ENCODE results near the gene LZIC.

Gene LZIC

DNA sequence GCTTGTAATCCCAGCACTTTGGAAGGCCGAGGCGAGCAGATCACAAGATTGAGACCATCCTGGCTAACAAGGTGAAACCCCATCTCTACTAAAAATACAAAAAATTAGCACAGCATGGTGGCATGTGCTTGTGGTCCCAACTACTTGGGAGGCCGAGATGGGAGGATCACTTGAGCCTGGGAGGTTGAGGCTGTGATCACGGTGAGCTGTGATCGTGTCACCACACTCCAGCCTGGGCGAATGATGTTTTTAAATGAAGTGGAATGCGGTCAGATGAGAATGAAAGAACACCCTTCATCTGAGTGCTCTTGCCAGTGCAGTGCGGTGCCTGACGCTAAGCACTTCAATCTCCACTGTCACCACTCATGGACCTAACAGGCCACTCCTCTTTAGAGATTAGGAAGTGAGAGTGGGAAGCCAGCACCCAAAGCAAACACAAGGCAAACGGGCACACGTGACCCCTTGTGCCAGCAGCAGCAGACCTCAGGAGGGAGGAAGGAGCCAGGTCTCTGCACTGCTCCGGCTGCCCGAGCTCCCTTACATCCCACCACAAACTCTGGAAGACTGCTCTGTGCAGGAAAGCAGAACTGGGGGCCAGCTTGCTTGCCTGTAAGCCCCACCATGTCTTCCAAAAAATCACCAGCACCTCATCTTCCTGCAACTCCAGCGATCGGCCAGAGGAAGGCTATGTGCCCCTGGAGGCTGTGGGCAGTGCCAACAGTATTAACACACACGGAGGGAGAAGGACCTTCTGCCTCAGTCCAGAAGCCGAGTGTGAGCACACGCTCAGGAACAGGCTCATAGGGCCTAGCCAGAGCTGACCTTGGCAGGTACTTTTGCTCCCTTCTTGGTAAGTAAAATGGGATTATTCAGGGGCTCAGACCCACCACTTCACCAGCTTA is 42.8 kb downstream of the LZIC start:
- peak; percentile 28; the same call in 2 of the 3 replicates for ATAC-seq (ENCODE audit: low read depth)

DNA sequence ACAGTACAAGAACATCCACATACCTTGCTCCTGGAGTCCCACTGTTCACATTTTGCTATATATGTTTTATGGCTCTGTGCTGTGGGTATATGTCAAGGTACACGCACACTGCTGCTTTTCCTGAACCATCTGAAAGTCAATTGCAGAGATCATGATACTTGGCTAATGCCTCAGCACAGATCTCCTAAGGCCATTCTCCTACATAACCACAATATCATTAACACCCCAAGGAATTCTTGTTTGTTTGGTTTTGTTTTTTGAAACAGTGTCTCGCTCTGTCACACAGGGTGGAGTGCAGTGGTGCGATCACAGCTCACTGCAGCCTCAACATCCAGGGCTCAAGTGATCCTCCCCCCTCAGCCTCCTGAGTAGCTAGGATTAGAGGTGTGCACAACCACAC is 49.1 kb downstream of the LZIC start:
- H3K4me1 ChIP-seq (ENCODE audit: insufficient read depth, poor library complexity, severe bottlenecking) = peaks cover 59% of the 10 kb centered on the region

More for the DNA sequence above, 42.8 kb downstream of the LZIC start:
- no peaks in the 10 kb centered on the region for H3K36me3 ChIP-seq (ENCODE audit: low read depth)
- H3K27me3 ChIP-seq (ENCODE audit: insufficient read depth, poor library complexity, severe bottlenecking) = no peaks in the 10 kb centered on the region
- H3K9me3 ChIP-seq (ENCODE audit: severe bottlenecking) = no peaks in the 10 kb centered on the region
- no peak for DNase-seq (ENCODE audit: low spot score)
- peaks cover 21% of the 10 kb centered on the region for H3K4me1 ChIP-seq (ENCODE audit: insufficient read depth, poor library complexity, severe bottlenecking)
- H3K27ac ChIP-seq (ENCODE audit: poor library complexity, severe bottlenecking) = peak overlapping the region; percentile 82
- no peak overlapping the region for H3K4me3 ChIP-seq (ENCODE audit: severe bottlenecking)
- TF ChIP-seq, protein P1, sequence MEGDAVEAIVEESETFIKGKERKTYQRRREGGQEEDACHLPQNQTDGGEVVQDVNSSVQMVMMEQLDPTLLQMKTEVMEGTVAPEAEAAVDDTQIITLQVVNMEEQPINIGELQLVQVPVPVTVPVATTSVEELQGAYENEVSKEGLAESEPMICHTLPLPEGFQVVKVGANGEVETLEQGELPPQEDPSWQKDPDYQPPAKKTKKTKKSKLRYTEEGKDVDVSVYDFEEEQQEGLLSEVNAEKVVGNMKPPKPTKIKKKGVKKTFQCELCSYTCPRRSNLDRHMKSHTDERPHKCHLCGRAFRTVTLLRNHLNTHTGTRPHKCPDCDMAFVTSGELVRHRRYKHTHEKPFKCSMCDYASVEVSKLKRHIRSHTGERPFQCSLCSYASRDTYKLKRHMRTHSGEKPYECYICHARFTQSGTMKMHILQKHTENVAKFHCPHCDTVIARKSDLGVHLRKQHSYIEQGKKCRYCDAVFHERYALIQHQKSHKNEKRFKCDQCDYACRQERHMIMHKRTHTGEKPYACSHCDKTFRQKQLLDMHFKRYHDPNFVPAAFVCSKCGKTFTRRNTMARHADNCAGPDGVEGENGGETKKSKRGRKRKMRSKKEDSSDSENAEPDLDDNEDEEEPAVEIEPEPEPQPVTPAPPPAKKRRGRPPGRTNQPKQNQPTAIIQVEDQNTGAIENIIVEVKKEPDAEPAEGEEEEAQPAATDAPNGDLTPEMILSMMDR (IDR thresholded peaks at IDR 0.05; ENCODE audit: poor library complexity, severe bottlenecking) = no peak

DNA sequence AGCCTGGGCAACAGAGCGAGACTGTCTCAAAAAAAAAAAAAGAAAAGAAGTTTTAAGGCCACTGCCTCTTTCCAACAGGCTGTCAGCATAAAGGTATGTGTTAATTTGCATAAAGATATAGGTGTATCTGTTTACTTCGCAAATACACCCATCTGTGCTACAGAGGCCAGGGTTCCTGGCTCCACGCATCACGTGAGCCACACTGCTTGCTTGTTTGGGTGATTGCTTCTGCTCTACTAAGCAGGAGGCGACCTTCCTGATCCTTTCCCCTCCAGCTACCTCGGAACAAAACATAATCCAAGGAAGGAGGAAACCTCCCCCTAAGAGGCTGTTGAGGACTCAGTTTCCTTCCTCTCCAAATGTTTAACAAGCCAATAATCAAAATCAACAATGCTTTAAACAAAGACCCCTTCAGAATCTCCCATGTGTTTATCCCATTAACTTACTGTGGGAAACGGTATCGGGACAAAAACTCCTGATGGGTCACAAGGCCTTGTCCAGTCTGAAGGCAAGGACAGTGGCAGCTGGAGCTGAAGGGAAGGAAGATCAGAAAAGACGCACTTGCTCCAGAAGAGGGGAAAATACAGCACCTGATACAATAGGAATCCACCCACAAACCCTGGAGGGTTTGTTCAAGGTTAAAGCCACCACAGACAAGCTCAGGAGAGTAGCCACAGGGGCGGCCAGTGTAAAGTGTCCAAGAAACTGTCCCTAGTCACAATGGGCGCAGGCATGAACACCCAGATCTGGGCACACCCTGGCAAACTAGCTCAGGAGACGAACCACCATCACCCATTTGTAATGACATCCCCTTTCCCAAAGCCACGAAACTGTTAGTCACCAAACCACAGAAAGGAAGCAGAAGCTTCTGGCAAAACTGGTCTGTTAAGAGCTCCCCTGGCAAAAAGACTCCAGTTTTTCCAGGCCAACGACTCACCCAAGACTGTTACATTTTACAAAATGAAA is 50.3 kb downstream of the LZIC start:
- H3K4me3 ChIP-seq (ENCODE audit: severe bottlenecking) = no peak overlapping the region
- no peaks in the 10 kb centered on the region for H3K9me3 ChIP-seq (ENCODE audit: severe bottlenecking)
- H3K4me1 ChIP-seq (ENCODE audit: insufficient read depth, poor library complexity, severe bottlenecking) = peaks cover 56% of the 10 kb centered on the region
- no peaks in the 10 kb centered on the region for H3K27me3 ChIP-seq (ENCODE audit: insufficient read depth, poor library complexity, severe bottlenecking)
- ATAC-seq (ENCODE audit: low read depth) = peak; percentile 57
- H3K27ac ChIP-seq (ENCODE audit: poor library complexity, severe bottlenecking) = peak overlapping the region; percentile 97
- peaks cover 8% of the 10 kb centered on the region; the same call in 1 of the 2 replicates for H3K36me3 ChIP-seq (ENCODE audit: low read depth)
- DNase-seq (ENCODE audit: low spot score) = no peak
- TF ChIP-seq, protein P1 (IDR thresholded peaks at IDR 0.05; ENCODE audit: poor library complexity, severe bottlenecking) = no peak

More for the DNA sequence above, 49.1 kb downstream of the LZIC start:
- Histone ChIP-seq H3K27ac (ENCODE audit: poor library complexity, severe bottlenecking) (peak overlapping the region; percentile 97), H3K9me3 (ENCODE audit: severe bottlenecking) (no peaks in the 10 kb centered on the region), H3K4me3 (ENCODE audit: severe bottlenecking) (no peak overlapping the region), H3K27me3 (ENCODE audit: insufficient read depth, poor library complexity, severe bottlenecking) (no peaks in the 10 kb centered on the region), H3K36me3 (ENCODE audit: low read depth) (0 out of 2 replicates have a peak, but pooled peaks cover 8% of the 10 kb centered on the region)
- ATAC-seq (ENCODE audit: low read depth) (no peak), DNase-seq (ENCODE audit: low spot score) (no peak)
- TF ChIP-seq, protein P1 (IDR thresholded peaks at IDR 0.05; ENCODE audit: poor library complexity, severe bottlenecking) = no peak

DNA sequence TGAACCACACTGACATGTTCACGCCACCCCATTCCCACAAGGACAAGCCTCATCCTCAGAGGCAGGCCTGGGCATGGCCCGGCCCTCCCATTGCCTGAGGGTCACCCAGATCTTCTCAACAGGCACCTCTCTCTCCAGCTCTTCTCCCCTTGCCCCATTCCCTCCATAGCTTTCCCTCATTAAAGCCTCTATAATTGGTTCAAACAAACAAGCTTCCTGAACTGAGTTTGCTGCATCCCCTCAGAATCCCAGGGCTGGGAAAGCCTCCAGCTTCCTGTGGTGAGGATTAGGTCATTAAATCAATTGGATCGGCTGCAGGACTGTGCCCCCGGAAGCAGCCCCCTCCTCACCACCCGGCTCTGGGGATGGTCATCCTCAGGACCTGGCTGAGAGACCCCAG is 52.0 kb downstream of the LZIC start:
- DNase-seq (ENCODE audit: low spot score) (no peak), ATAC-seq (ENCODE audit: low read depth) (peak; percentile 54)
- Histone ChIP-seq H3K4me1 (ENCODE audit: insufficient read depth, poor library complexity, severe bottlenecking) (peaks cover 56% of the 10 kb centered on the region), H3K4me3 (ENCODE audit: severe bottlenecking) (no peak overlapping the region), H3K27me3 (ENCODE audit: insufficient read depth, poor library complexity, severe bottlenecking) (no peaks in the 10 kb centered on the region), H3K9me3 (ENCODE audit: severe bottlenecking) (no peaks in the 10 kb centered on the region), H3K36me3 (ENCODE audit: low read depth) (peaks cover 19% of the 10 kb centered on the region), H3K27ac (ENCODE audit: poor library complexity, severe bottlenecking) (peak overlapping the region; percentile 97)
- TF ChIP-seq, protein P1 (IDR thresholded peaks at IDR 0.05; ENCODE audit: poor library complexity, severe bottlenecking) = no peak

All from RWPE2 (cell line).